WTC11 (cell line): Measurements from ENCODE around the gene SYNGR1. TPM values are rescaled to one million over a fixed set of nuclear protein-coding genes. Genes with fewer than 3 reads are reported as not detected.
A peak's percentile ranks its signal among the peaks of the same experiment; 100 is the strongest.

Source experiments
- ATAC-seq: fragments of 200-7000 bp; cut with Tn5 transposase; 2 replicates; pipeline ENCODE4 v1.10.0; 2021; ENCODE audit warnings: mild to moderate bottlenecking, moderate library complexity
- CTCF ChIA-PET: fragments of 300-600 bp; sonication (Branson Sonifier 250); formaldehyde crosslinking; loops from one replicate; lab custom pipeline; 2021; ENCODE audit warnings: antibody characterized with exemption; lab: Charles Lee
- POLR2A ChIA-PET: fragments of 350-600 bp; sonication (Branson Sonifier 250); formaldehyde crosslinking; loops from one replicate; lab custom pipeline; 2021; ENCODE audit warnings: antibody characterized with exemption; lab: Charles Lee
- DNase-seq: peaks from one replicate; pipeline ENCODE4 v3.0.0; 2021; ENCODE audit warnings: low spot score
- H3K27ac Mint-ChIP-seq: 2 replicates; pipeline ENCODE4 v1.8.0; 2021; ENCODE audit warnings: mixed read lengths
- H3K27me3 Mint-ChIP-seq: 2 replicates; pipeline ENCODE4 v1.8.0; 2021; ENCODE audit warnings: low read depth, mild to moderate bottlenecking, moderate library complexity, mixed read lengths
- H3K36me3 Mint-ChIP-seq: 2 replicates; pipeline ENCODE4 v1.8.0; 2021; ENCODE audit warnings: mixed read lengths
- H3K4me1 Mint-ChIP-seq: 2 replicates; pipeline ENCODE4 v1.8.0; 2022; ENCODE audit warnings: mixed read lengths
- H3K4me3 Mint-ChIP-seq: 2 replicates; pipeline ENCODE4 v1.8.0; 2021; ENCODE audit warnings: mild to moderate bottlenecking, moderate library complexity, mixed read lengths
- H3K9me3 Mint-ChIP-seq: 2 replicates; pipeline ENCODE4 v1.8.0; 2021; ENCODE audit warnings: mixed read lengths
- AR ChIP-seq: fragments of 250-450 bp; sonication (Bioruptor Pico); IDR thresholded peaks from 2 replicates; pipeline ENCODE4 v1.9.0; 2021; ENCODE audit warnings: mild to moderate bottlenecking
- FOXP1 ChIP-seq: sonication (generic); formaldehyde crosslinking; IDR thresholded peaks from 2 replicates; pipeline ENCODE4 v1.8.0; 2022; ENCODE audit warnings: missing genetic modification reagents, mild to moderate bottlenecking, moderate library complexity, borderline replicate concordance
- GTF2I ChIP-seq: fragments of 250-450 bp; sonication (Bioruptor Pico); conservative IDR thresholded peaks from 2 replicates; pipeline ENCODE4 v1.4.0; 2021; ENCODE audit warnings: mild to moderate bottlenecking
- MAX ChIP-seq: sonication (generic); formaldehyde crosslinking; IDR thresholded peaks from 2 replicates; pipeline ENCODE4 v1.8.0; 2022; ENCODE audit warnings: mild to moderate bottlenecking, missing genetic modification reagents
- SMAD4 ChIP-seq: sonication (generic); formaldehyde crosslinking; IDR thresholded peaks from 2 replicates; pipeline ENCODE4 v1.8.0; 2022; ENCODE audit warnings: mild to moderate bottlenecking, missing genetic modification reagents
- ZNF423 ChIP-seq: fragments of 250-450 bp; sonication (Bioruptor Pico); IDR thresholded peaks from 2 replicates; pipeline ENCODE4 v2.1.2; 2022; ENCODE audit warnings: mild to moderate bottlenecking, moderate library complexity
- total RNA-seq: library from RNA; stranded (reverse); gene quantifications from 3 replicates; pipeline ENCODE4 v1.2.3, GENCODE V29; 2021
- TF ChIP-seq, protein P1 (sequence below): fragments of 250-450 bp; sonication (Bioruptor Pico); IDR thresholded peaks from 2 replicates; pipeline ENCODE4 v2.1.2; 2022; ENCODE audit warnings: mild to moderate bottlenecking, moderate library complexity
- TF ChIP-seq, protein P2 (sequence below): sonication (generic); formaldehyde crosslinking; IDR thresholded peaks from 2 replicates; pipeline ENCODE4 v1.8.0; 2023; ENCODE audit warnings: mild to moderate bottlenecking, missing genetic modification reagents
- TF ChIP-seq, protein P3 (sequence below): sonication (generic); formaldehyde crosslinking; IDR thresholded peaks from 2 replicates; pipeline ENCODE4 v1.8.1; 2022; ENCODE audit warnings: mild to moderate bottlenecking, missing genetic modification reagents, moderate library complexity, borderline replicate concordance
- TF ChIP-seq, protein P4 (sequence below): sonication (generic); formaldehyde crosslinking; conservative IDR thresholded peaks from 2 replicates; pipeline ENCODE4 v1.8.1; 2022; ENCODE audit warnings: mild to moderate bottlenecking, missing genetic modification reagents

Gene SYNGR1
- total RNA-seq, 1 experiment from 2014 or later, result 35.3 TPM

- CTCF ChIA-PET, result interaction anchor here (1.0 to 1.1 kb wide), 2 partner anchors 18 to 30 kb away, joined by 3 to 4 read pairs; no protein-coding TSS in a partner anchor
- Mint-ChIP-seq H3K4me1 (peaks cover 48% of the 10 kb centered on the region), H3K27me3 (no peaks in the 10 kb centered on the region), H3K9me3 (no peaks in the 10 kb centered on the region), H3K4me3 (no peak overlapping the region), H3K27ac (no peak overlapping the region), H3K36me3 (peaks cover 5% of the 10 kb centered on the region)
- ATAC-seq, result no peak
- POLR2A ChIA-PET, result interaction anchor here (0.5 to 1.1 kb wide), 2 partner anchors 42 to 63 kb away, joined by 3 to 5 read pairs; partner anchors contain the start of gene RPL3
- DNase-seq, result no peak
- TF ChIP-seq GTF2I (CRISPR knock-in tag), result peak; percentile 72
- TF ChIP-seq, protein P1, sequence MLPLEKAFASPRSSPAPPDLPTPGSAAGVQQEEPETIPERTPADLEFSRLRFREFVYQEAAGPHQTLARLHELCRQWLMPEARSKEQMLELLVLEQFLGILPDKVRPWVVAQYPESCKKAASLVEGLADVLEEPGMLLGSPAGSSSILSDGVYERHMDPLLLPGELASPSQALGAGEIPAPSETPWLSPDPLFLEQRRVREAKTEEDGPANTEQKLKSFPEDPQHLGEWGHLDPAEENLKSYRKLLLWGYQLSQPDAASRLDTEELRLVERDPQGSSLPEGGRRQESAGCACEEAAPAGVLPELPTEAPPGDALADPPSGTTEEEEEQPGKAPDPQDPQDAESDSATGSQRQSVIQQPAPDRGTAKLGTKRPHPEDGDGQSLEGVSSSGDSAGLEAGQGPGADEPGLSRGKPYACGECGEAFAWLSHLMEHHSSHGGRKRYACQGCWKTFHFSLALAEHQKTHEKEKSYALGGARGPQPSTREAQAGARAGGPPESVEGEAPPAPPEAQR (CRISPR knock-in tag), result no peak
Measured at GRCh38 chr22:39361496-39361895, 11.7 kb downstream of the SYNGR1 start.

DNA sequence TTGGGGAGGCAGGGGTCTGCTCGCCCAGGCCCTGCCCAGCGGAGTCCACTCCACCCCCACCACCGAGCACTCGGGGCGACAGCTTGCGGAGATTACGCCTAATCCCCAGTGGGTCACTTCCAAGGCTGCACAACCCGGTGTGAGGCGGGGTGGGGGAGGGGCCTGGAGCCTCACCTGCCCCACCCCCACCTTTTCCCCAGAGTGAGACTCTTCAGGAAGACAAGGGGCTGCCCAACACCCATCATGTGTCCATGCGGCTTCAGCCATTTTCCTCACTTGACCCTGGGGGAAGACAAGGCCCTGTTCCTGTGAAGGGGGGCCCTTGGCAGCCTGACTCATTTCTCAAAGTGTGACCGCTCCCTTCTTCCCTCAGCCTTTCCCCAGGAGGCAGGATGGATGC is 12.5 kb downstream of the SYNGR1 start:
- H3K9me3 Mint-ChIP-seq, result no peaks in the 10 kb centered on the region
- H3K27ac Mint-ChIP-seq, result no peak overlapping the region
- peaks cover 5% of the 10 kb centered on the region for H3K36me3 Mint-ChIP-seq
- no peak overlapping the region for H3K4me3 Mint-ChIP-seq
- DNase-seq, result no peak
- H3K4me1 Mint-ChIP-seq, result peaks cover 48% of the 10 kb centered on the region
- TF ChIP-seq FOXP1 (CRISPR knock-in tag), result peak; percentile 54; the same call in 1 of the 2 replicates
- peak; percentile 15; the same call in 1 of the 2 replicates for TF ChIP-seq ZNF423 (CRISPR knock-in tag)
- TF ChIP-seq, protein P2, sequence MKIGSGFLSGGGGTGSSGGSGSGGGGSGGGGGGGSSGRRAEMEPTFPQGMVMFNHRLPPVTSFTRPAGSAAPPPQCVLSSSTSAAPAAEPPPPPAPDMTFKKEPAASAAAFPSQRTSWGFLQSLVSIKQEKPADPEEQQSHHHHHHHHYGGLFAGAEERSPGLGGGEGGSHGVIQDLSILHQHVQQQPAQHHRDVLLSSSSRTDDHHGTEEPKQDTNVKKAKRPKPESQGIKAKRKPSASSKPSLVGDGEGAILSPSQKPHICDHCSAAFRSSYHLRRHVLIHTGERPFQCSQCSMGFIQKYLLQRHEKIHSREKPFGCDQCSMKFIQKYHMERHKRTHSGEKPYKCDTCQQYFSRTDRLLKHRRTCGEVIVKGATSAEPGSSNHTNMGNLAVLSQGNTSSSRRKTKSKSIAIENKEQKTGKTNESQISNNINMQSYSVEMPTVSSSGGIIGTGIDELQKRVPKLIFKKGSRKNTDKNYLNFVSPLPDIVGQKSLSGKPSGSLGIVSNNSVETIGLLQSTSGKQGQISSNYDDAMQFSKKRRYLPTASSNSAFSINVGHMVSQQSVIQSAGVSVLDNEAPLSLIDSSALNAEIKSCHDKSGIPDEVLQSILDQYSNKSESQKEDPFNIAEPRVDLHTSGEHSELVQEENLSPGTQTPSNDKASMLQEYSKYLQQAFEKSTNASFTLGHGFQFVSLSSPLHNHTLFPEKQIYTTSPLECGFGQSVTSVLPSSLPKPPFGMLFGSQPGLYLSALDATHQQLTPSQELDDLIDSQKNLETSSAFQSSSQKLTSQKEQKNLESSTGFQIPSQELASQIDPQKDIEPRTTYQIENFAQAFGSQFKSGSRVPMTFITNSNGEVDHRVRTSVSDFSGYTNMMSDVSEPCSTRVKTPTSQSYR (CRISPR knock-in tag), result peak; percentile 87
- TF ChIP-seq, protein P3, sequence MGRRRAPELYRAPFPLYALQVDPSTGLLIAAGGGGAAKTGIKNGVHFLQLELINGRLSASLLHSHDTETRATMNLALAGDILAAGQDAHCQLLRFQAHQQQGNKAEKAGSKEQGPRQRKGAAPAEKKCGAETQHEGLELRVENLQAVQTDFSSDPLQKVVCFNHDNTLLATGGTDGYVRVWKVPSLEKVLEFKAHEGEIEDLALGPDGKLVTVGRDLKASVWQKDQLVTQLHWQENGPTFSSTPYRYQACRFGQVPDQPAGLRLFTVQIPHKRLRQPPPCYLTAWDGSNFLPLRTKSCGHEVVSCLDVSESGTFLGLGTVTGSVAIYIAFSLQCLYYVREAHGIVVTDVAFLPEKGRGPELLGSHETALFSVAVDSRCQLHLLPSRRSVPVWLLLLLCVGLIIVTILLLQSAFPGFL (CRISPR knock-in tag), result no peak
- 0 out of 2 replicates have a peak, but pooled peaks have one; percentile 28 for TF ChIP-seq MAX (CRISPR knock-in tag)
- TF ChIP-seq, protein P4, sequence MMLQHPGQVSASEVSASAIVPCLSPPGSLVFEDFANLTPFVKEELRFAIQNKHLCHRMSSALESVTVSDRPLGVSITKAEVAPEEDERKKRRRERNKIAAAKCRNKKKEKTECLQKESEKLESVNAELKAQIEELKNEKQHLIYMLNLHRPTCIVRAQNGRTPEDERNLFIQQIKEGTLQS (CRISPR knock-in tag), result no peak
- CTCF ChIA-PET, result interaction anchor here (1.0 to 1.1 kb wide), 2 partner anchors 19 to 75 kb away, joined by 3 to 4 read pairs; no protein-coding TSS in a partner anchor
- H3K27me3 Mint-ChIP-seq, result no peaks in the 10 kb centered on the region
- peak; percentile 50 for ATAC-seq
- POLR2A ChIA-PET, result interaction anchor here (0.5 kb wide), 1 partner anchor 63 kb away, joined by 5 read pairs; no protein-coding TSS in a partner anchor

- Mint-ChIP-seq H3K9me3 (no peaks in the 10 kb centered on the region), H3K4me3 (no peak overlapping the region), H3K36me3 (peaks cover 5% of the 10 kb centered on the region), H3K4me1 (peaks cover 48% of the 10 kb centered on the region)
- POLR2A ChIA-PET, result no interaction called here
- no peak for ATAC-seq
- CTCF ChIA-PET, result interaction anchor here (0.6 to 1.4 kb wide), 4 partner anchors 13 to 84 kb away, joined by 3 to 7 read pairs (median 4); no protein-coding TSS in a partner anchor
- no peak for TF ChIP-seq SMAD4 (CRISPR knock-in tag)
- no peak for TF ChIP-seq AR (CRISPR knock-in tag)
- TF ChIP-seq, all 79 proteins: peak for 0
- Mint-ChIP-seq H3K27ac (peak overlapping the region; percentile 81; the same call in 1 of the 2 replicates), H3K27me3 (no peaks in the 10 kb centered on the region)
- DNase-seq, result no peak
Measured at GRCh38 chr22:39362932-39363331, 13.1 kb downstream of the SYNGR1 start.
